Astrocyte of the spinal cord (primary cell): Measurements from ENCODE around the gene MAP3K21.

Experiments
- DNase-seq: peaks from one replicate; pipeline ENCODE4 v3.0.0; 2011; ENCODE audit warnings: low read depth, low spot score
- H3K4me3 ChIP-seq: 2 replicates; pipeline ENCODE4 v1.5.1; 2011; ENCODE audit warnings: low read depth, mild to moderate bottlenecking, low read length, moderate library complexity
- CTCF ChIP-seq: IDR thresholded peaks from 2 replicates; pipeline ENCODE4 v1.5.1; 2012; ENCODE audit warnings: low read depth, mild to moderate bottlenecking, low read length, inconsistent platforms
- in situ Hi-C: cut with HindIII; loops from 2 replicates; pipeline ENCODE4 v1.10.0; 2017; ENCODE audit warnings: low sequenced_read_pairs

Gene MAP3K21

GRCh38 chr1:233340966-233341516 is 13.5 kb downstream of the MAP3K21 start:
- TF ChIP-seq CTCF = no peak
- H3K4me3 ChIP-seq = no peak overlapping the region
- in situ Hi-C loops = no loop called here
- DNase-seq = no peak

GRCh38 chr1:233342086-233342485 is 14.6 kb downstream of the MAP3K21 start:
- no peak overlapping the region for H3K4me3 ChIP-seq
- DNase-seq = no peak
- in situ Hi-C loops = no loop called here
- no peak for TF ChIP-seq CTCF

GRCh38 chr1:233343262-233343661 is 15.7 kb downstream of the MAP3K21 start:
- in situ Hi-C loops = no loop called here
- DNase-seq = no peak
- no peak overlapping the region for H3K4me3 ChIP-seq
- TF ChIP-seq CTCF = no peak

GRCh38 chr1:233347338-233347737 is 19.8 kb downstream of the MAP3K21 start:
- no peak overlapping the region for H3K4me3 ChIP-seq
- TF ChIP-seq CTCF = no peak
- in situ Hi-C loops = no loop called here
- no peak for DNase-seq

GRCh38 chr1:233349137-233349536 is 21.6 kb downstream of the MAP3K21 start:
- no peak for DNase-seq
- TF ChIP-seq CTCF = no peak
- no peak overlapping the region for H3K4me3 ChIP-seq

GRCh38 chr1:233354983-233355382 is 27.5 kb downstream of the MAP3K21 start:
- no peak for DNase-seq
- H3K4me3 ChIP-seq = no peak overlapping the region
- no peak for TF ChIP-seq CTCF
- in situ Hi-C loops = no loop called here

More at GRCh38 chr1:233349137-233349536, 21.6 kb downstream of the MAP3K21 start:
- in situ Hi-C loops = no loop called here
